SKM-1 treated with dmso at 0.1 percent for 144 hours (cell line): ENCODE results near the gene ZNF804B.
A peak's percentile ranks its signal among the peaks of the same experiment; 100 is the strongest.

Source experiments
- DNase-seq: peaks from one replicate; lab custom pipeline; 2025; ENCODE audit not compliant: unreplicated experiment; lab: John Stamatoyannopoulos, UW

Gene ZNF804B

DNA sequence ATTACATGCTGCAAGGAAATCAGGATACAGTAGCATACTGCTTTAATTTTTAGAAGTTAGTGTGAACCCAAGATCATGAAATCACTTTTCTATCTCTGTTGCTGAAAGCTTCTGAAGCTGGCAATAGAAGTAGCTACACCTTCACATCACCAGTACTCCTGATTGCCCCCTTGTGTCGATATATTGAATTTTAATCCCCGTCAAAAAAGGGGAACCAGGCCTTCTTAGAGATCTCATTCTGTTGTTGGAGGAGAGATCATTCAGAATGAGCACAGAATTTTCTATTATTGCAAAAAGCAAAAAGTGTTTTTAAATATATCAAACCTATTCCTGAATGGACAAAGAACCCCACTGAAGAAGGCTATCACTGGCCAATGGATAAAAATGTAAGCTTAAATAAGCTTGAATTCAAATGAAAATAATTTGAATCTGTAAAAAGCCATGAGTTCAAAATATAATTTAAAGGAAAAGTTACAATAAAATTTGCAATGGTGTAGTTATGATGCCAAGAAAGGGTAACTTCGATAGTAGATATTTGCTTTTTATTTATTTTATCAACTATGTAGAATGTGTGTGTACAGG is 75.7 kb downstream of the ZNF804B start:
- DNase-seq: peak; percentile 68

DNA sequence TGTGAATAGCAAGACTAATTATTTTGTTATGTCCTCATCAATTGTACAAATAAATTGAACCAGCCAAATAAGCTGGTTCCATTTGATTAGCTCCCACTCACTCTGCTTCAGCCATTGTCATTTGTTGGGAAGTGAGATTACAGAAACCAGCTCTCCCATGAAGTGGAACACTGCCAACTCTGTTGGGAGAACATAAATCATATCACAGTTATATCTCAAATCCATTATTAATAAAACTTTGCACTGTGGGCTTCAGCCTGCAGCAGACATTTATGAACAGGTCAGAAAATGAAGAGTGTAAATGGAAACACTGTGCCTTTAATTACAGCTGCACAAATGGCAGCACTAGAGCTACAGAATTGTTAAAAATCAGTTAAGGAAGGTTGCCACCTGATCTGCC is 82.7 kb downstream of the ZNF804B start:
- no peak for DNase-seq

DNA sequence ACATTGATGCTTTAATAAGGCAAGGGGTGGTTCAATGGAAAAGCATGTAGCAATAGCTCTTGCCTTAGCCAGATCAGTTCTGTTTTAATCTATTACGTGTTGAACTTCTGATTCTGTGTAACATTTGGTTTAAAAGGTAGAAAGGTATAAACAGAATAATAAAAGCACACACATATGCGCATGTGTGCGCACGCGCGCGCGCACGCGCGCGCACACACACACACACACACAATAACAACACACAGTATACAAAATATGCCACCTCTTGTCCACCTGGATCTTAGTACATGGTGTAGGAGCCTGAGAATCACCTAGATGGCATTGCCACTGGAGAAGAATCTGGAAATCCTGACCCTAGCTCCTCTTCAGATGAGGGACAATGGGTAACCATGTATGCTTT is 85.6 kb downstream of the ZNF804B start:
- no peak for DNase-seq

DNA sequence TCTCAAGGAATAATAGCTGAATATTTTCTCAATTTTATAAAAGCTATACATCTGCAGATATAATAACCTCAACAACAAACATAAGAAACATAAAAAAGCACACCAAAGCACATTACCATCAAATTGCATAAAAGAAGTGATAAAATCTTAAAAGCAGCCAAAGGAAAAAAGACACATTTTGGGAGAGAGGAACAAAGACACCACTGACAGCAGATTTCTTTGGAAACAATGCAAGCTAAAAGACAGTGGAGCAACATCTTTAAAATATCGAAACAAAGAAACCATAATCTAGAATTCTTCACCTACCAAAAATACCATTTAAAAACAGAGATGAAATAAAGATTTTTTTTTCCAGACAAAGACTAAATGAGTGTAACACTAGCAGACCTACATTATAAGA is 91.7 kb downstream of the ZNF804B start:
- DNase-seq: no peak

DNA sequence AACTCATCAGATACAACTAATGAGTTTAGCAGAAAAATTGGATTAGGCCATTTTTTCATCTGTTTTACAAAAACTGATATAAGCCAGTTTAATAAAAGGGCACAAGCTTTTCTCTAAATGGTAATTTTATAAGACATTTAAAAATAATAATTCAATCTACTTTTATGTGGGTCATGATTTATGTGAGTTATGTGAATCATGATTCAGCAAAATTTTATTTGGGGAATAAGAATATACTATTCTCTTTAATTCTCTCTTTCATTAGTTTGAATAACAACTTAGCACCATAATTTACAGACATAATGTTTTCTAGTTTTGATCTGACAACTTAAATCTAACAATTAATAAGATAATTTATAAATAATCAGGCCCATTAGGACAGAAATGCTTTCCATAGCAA is 99.8 kb downstream of the ZNF804B start:
- no peak for DNase-seq

DNA sequence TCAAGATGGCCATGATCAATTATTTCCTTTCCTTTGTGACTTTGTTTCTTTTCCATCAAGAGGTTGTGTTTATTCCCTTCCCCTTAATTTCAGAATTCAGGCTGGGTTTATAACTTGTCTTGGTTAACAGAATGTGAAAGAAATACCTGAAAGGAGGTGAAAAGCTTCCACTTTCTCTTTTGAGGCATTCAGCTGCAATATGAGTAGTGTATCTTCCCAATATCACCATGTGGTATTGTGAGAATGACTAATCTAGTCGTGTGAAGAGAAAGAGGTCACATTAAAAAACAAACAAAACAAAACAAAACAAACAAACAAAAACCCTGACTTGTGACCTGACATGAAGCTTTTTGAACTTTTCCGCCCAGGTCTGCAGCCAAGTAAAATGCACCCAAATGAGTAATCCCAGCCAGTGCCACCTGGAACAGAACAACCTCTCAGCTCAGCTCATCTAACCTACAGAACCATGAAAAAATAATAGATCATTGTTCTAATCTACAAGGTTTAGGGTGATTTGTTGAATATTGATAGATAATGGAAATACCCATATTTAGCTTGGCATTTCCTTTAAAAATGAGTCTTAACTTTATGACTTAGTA is 106.9 kb downstream of the ZNF804B start:
- DNase-seq: no peak

DNA sequence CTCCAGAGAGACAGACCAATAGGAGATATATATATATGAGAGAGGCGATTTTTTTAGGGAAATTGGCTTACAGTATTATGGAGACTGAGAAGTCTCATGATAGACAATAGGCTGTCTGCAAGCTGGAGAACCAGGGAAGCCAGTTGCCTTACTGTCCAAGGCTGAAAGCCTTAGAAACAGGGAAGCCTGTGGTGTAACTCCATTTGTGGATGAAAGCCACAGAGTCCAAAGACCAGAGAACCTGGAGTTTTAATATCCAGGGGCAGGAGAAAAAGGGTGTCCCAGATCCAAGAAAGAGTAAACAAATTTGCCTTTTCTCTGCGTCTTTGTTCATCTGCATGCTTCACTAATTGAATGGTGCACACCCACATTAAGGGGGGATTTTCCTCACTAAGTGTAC is 107.7 kb downstream of the ZNF804B start:
- no peak for DNase-seq

DNA sequence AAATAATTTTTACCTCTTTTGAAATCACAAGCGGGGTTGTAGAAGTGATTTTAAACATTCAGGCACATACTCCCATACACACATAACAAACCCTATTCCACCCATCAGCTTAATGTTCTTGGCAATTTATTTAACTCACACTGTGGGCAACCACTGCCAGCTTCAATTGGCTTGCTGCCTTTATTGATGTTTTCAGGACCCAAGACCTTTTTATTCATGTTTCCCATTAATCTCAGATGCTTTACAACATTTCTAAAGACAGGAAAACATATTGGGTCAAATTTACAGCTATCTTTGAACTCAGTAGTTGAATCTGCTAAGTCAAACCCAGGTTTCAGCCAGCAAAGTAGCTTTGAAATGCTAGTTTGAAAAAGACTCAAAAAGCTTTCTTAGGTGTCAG is 109.0 kb downstream of the ZNF804B start:
- no peak for DNase-seq

DNA sequence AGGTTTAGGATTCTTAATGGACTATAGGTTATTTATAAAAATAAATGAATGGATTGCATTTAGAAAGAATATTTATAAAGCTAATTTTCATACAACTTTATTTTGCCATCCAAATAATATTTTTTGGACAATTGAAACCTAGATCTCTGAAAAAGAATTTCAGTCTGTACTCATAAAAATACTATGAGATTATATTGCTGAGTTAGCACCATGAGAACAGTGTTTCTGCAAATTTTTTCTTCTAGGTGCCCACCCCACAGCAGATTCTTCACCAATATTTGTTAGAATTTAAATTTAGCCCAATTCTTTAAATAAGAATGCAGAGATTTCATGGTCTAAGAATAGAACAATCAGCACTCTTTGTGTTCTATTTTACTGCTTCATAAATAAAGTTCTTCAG is 121.6 kb downstream of the ZNF804B start:
- DNase-seq: no peak

DNA sequence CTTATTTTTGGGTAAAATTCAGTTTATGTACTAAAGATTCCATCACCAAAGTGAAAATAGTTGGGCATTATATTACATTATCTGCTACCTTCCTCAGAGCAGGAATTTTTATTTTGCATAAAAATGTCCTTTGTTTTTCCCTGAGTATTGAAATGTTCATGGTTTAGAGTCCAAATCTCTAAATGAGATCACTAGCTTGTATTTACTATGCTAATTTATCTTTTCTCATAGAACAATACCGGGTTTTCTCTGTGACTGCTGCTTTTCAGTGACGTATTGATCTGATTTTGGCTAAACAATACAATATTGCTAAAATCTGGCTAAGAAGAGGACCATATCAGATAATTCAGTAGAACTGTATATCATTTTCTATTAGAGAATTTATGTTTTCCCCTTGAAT is 125.6 kb downstream of the ZNF804B start:
- no peak for DNase-seq

DNA sequence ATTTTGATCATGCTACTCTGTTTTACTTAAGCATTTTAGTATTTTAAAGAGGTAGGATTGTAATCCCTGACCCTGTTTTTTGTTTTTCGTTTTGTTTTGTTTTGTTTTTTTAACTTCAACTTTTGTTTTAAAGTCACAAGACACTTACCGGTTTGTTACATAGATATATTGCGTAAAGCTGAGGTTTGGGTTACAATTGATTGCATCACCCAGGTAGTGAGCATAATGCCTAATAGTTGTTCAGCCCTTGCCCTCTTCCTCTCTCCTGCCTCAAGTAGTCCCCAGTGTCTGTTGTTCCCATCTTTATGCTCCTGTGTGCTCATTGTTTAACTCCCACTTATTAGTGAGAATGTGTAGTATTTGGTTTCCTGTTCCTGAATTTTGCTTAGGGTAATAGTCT is 129.2 kb downstream of the ZNF804B start:
- no peak for DNase-seq

DNA sequence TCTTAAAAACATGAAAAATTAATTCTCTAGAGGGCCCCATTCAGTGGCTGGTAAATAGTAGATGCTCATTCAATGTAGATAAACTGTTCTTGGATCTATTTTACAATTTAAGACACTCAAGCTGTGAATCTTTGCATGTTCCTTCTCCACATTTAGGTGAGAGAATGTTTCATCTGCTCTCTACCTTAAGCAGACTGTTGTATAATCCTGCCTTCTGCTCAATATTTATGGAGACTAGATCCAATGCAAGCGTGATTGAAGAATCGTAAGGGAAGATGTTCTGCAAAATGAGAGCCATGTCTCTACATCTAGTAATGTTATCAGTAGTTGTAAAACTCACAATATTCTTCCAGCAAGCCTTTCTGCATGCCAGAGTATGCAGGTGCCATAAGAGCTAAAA is 151.0 kb downstream of the ZNF804B start:
- DNase-seq: no peak

DNA sequence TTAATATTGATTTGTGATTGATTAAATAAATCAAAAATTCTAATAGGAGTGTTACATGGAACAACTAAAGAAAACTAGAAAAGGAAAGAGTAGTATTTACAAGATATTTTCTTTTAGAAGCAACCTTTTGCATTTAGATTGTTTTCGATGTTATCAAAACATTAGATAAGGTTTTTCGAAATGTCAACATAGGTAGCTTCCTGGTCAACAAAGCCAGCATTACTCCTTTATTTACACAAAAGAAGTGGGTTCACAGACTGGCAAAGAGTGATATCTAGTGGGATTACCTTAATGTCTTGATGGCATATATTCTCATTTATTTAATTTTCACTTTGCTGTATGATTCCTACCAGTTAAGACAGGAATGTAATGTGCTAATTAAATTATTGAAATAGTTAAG is 153.4 kb downstream of the ZNF804B start:
- no peak for DNase-seq

DNA sequence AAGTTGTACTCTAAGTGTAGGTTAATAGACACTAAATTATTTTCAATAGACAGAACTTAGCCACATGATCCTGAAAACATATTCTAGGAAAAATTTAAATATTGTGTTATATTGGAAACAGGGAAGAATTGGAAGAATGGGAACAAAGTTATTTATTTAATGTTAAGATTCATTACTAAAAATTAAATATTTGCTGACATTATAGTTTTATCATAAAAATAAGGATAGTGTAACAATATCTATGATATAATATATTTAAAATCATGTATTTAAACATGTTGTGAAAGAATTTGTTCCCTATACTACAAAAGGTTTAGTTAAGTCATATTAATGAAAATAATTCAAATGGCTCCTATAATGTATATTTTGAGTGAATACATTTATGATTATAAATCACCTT is 156.1 kb downstream of the ZNF804B start:
- DNase-seq: no peak

DNA sequence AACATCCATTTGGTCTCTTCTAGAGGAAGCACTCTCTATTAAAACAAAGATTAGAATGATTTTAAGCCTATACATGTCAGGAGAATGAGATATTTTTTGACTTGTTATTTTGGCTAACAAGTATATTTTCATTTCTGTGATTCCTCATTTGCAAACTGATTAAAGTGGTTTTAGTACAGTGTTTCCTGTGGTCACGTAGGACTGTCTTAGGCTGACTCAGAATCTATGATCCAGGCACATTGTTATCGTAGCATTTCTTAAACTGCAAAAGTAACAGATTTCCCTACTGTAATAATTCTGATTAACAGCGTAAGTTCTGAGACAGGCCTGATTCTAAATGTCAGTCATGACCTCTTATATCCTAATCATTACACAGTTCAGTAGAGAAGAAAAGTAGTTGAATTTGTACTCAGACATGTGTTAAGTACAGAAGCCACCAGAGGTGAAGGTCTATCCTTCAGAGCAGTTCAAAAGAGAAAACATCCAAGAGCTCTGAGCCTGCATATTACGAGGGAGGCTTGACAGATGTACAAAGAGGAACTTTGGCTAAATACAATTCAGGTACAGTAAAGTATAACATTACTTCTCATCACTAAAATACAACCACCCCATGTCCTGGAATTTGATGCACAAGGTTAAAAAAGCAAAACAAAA is 160.1 kb downstream of the ZNF804B start:
- no peak for DNase-seq

DNA sequence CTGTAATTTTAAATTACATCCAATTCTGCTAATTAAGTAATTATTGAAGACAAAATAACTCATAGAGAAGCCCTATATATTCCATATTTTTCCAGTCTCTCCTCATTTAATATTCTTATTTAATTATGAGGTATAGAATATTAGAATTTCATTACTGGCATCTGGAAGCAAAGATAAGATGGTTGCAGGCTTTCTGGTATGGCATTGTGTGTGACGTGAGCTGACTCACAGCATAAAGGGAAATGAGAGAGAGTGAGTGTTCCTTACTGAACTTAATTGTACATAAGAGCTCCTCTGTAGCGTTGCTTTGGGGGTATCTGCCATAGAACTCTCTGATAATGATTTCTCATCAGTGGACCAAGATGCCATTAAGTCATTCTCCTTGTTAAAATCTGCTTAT is 163.4 kb downstream of the ZNF804B start:
- DNase-seq: no peak

DNA sequence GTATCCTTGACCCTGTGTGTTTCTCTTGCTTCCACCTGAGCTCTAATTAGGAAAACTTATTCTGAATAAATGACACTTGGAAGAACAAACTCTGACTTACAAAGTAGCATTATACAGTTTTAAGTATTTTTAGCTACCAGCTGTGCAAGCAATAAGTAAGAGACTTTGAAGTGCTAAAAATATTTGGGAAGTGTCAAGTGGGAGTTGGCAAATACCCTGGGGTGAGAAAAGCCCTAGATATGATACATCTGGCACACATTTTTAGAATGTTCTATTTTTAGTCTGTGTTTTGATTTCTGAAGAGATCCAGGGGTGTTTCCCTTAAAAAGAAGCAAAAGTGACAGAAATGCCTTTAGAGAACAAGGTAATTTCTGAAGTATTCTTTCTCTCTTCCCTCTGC is 168.8 kb downstream of the ZNF804B start:
- DNase-seq: no peak

DNA sequence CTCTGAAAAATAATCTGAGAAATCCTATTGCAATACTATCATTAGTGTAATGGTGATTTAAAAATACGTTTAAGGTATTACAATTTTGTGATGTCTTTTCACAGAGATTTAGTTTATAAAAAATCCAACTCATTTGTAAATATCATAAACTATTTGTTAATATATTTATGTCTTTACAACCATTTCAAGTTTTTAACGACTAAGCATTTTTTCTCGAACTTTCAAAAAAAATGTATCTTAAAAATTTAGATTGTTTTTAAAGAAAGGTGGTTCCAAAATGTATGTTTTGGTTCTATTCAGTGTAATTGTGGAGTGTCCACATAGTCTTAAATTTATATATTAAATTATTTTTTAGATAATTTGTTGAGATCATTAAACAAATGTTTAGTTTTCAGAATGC is 170.2 kb downstream of the ZNF804B start:
- no peak for DNase-seq

DNA sequence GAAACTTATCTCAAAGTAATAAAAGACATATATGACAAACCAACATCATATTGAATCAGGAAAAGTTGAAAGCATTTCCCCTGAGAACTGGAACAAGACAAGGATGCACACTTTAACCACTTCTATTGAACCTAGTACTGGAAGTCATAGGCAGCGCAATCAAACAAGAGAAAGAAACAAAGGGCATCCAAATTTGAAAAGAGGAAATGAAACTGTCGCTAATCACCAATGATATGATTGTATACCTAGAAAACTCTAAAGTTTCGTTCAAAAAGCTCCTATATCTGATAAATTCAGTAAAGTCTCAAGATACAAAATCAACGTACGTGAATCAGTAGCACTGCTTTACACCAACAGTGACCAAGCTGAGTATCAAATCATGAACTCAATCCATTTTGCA is 173.8 kb downstream of the ZNF804B start:
- DNase-seq: no peak

DNA sequence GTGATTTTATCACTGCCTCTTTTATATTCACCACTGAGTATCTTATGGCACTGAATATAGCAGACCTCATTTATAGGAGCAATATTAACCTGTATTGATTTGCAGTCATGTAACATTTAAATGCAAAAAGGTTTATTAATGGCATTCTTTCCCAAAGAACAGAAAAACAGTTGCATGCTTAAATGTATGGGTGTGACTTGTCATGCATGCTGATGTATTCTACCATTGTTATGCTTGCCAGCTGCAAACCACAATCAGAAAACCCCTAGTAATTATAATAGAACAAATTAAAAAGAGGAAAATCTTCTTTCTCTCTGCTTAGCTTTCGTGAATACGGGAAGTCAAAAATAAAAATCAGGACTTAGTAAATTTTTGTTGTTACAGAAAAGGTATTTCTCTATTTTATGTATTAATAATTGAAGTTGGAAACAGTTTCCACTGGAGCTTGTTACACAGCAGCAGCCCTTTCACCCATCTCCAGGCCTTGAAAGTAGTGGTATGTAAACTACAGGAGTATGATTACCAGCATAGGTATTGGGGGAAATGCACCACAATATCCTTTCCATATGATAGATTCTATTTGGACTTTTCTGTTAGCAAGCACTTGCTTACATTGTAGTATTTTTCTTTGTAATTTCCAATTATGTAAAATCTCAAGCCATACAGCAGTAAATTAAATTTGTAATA is 183.5 kb downstream of the ZNF804B start:
- no peak for DNase-seq

DNA sequence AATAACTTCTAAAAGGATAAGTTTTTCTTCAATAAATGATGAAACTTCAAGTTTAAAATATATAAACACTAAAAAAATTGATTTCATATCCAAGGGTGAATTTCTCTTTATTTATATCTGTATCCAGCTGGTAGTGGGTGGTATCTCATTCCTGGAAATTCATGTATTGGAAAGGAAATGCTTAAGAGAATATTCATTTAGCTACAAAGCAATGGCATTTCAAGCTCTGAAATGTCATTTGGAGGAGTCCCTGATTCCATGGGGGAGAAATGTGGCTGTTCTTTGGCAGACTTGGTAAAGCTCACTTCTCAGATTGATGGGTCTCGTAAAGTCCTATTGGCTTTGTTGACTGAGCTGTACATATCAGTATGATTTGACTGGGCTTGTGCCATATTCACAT is 192.3 kb downstream of the ZNF804B start:
- DNase-seq: no peak

DNA sequence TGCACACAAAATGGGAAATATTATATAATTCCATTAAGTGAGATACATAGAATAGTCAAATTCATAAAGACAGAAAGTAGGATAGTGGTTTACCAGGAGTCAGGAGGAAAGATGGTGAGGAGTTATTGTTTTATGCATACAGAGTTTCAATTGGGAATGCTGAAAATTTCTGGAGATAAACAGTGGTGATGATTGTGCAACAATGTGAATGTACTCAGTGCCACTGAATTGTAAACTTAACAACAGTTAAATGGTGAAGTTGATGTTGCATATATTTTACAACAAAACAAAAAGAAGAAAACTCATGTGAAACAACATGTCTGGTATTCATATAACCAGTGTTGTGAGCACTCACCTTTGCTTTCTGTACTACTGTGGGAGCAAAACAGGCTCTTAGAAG is 204.9 kb downstream of the ZNF804B start:
- no peak for DNase-seq
